Measurements from ENCODE around the gene SV2B. TPM values are rescaled to one million over a fixed set of nuclear protein-coding genes. Genes with fewer than 3 reads are reported as not detected.

The SV2B gene
- total RNA-seq, 2 donors from 2014 or later = 6.5 to 8.8 TPM

GRCh38 chr15:91192285-91192684, 92.2 kb downstream of the SV2B start:
- no peak overlapping the region for H3K9ac ChIP-seq (ENCODE audit: extremely low read depth, low read length, poor library complexity, severe bottlenecking)
- H3K4me3 ChIP-seq (ENCODE audit: low read length) = no peak overlapping the region
- Mint-ChIP-seq H3K36me3 (ENCODE audit: low read depth) (no peaks in the 10 kb centered on the region), H3K27me3 (ENCODE audit: insufficient read depth) (peaks cover 12% of the 10 kb centered on the region), H3K27ac (no peak overlapping the region), H3K9me3 (no peaks in the 10 kb centered on the region), H3K4me1 (no peaks in the 10 kb centered on the region), H3K4me3 (no peak overlapping the region)
- H3K9me3 ChIP-seq (ENCODE audit: control insufficient read depth, low read length) = no peaks in the 10 kb centered on the region
- H3K27me3 ChIP-seq (ENCODE audit: control insufficient read depth, insufficient read depth, low read length, poor library complexity, severe bottlenecking) = peaks cover 17% of the 10 kb centered on the region
- H3K27ac ChIP-seq (ENCODE audit: low read depth, low read length) = no peak overlapping the region
- WGBS, 2 experiments (ENCODE audit: insufficient coverage in 1 of 2, insufficient read length in 1 of 2) = 95% methylated on average over 1 of the region's 1 CpG; no CpG with 5 or more reads in 1 of the 2 experiments
- TF ChIP-seq CTCF (conservative IDR thresholded peaks at IDR 0.05) = no peak
- no peak for DNase-seq
- no peaks in the 10 kb centered on the region for H3K4me1 ChIP-seq (ENCODE audit: control insufficient read depth, insufficient read depth, low read length)
- H3K36me3 ChIP-seq (ENCODE audit: control insufficient read depth, insufficient read depth, low read length) = no peaks in the 10 kb centered on the region

- H3K9me3 ChIP-seq (ENCODE audit: control insufficient read depth, low read length) = no peaks in the 10 kb centered on the region
- TF ChIP-seq CTCF (conservative IDR thresholded peaks at IDR 0.05) = no peak
- Mint-ChIP-seq H3K4me3 (no peak overlapping the region), H3K9me3 (no peaks in the 10 kb centered on the region), H3K27ac (no peak overlapping the region), H3K27me3 (ENCODE audit: insufficient read depth) (peaks cover 12% of the 10 kb centered on the region), H3K36me3 (ENCODE audit: low read depth) (no peaks in the 10 kb centered on the region), H3K4me1 (peaks cover under 1% of the 10 kb centered on the region)
- H3K27ac ChIP-seq (ENCODE audit: low read depth, low read length) = no peak overlapping the region
- no peak for DNase-seq
- WGBS, 2 experiments (ENCODE audit: insufficient coverage in 1 of 2, insufficient read length in 1 of 2) = 85 to 91% methylated on average over 8 to 11 of the region's 11 CpGs
- H3K27me3 ChIP-seq (ENCODE audit: control insufficient read depth, insufficient read depth, low read length, poor library complexity, severe bottlenecking) = peaks cover 17% of the 10 kb centered on the region
- H3K4me1 ChIP-seq (ENCODE audit: control insufficient read depth, insufficient read depth, low read length) = no peaks in the 10 kb centered on the region
- no peaks in the 10 kb centered on the region for H3K36me3 ChIP-seq (ENCODE audit: control insufficient read depth, insufficient read depth, low read length)
- no peak overlapping the region for H3K9ac ChIP-seq (ENCODE audit: extremely low read depth, low read length, poor library complexity, severe bottlenecking)
- H3K4me3 ChIP-seq (ENCODE audit: low read length) = no peak overlapping the region
Measured at GRCh38 chr15:91192690-91193377, 92.8 kb downstream of the SV2B start.

GRCh38 chr15:91193378-91193720, 93.3 kb downstream of the SV2B start:
- 89 to 90% methylated on average over 2 of the region's 2 CpGs for WGBS, 2 experiments (ENCODE audit: insufficient coverage in 1 of 2, insufficient read length in 1 of 2)
- peaks cover 17% of the 10 kb centered on the region for H3K27me3 ChIP-seq (ENCODE audit: control insufficient read depth, insufficient read depth, low read length, poor library complexity, severe bottlenecking)

More at GRCh38 chr15:91193378-91193720, 93.3 kb downstream of the SV2B start:
- Mint-ChIP-seq H3K9me3 (no peaks in the 10 kb centered on the region), H3K36me3 (ENCODE audit: low read depth) (no peaks in the 10 kb centered on the region), H3K27ac (no peak overlapping the region), H3K27me3 (ENCODE audit: insufficient read depth) (peaks cover 12% of the 10 kb centered on the region), H3K4me3 (no peak overlapping the region), H3K4me1 (peaks cover 5% of the 10 kb centered on the region)
- Histone ChIP-seq H3K9ac (ENCODE audit: extremely low read depth, low read length, poor library complexity, severe bottlenecking) (no peak overlapping the region), H3K4me1 (ENCODE audit: control insufficient read depth, insufficient read depth, low read length) (no peaks in the 10 kb centered on the region), H3K9me3 (ENCODE audit: control insufficient read depth, low read length) (no peaks in the 10 kb centered on the region), H3K4me3 (ENCODE audit: low read length) (no peak overlapping the region), H3K27ac (ENCODE audit: low read depth, low read length) (no peak overlapping the region), H3K36me3 (ENCODE audit: control insufficient read depth, insufficient read depth, low read length) (no peaks in the 10 kb centered on the region)
- DNase-seq = no peak
- no peak for TF ChIP-seq CTCF (conservative IDR thresholded peaks at IDR 0.05)
